H9 (cell line): Measurements from ENCODE around the gene AGXT. TPM values are rescaled to one million over a fixed set of nuclear protein-coding genes. Genes with fewer than 3 reads are reported as not detected.

Experiments
- DNase-seq: peaks from one replicate; pipeline ENCODE4 v3.0.0-alpha.2; 2017
- H2AFZ ChIP-seq: one replicate; pipeline ENCODE4 v1.6.1; 2013; ENCODE audit warnings: mild to moderate bottlenecking, low read length, control low read depth, moderate library complexity
- H2AK5ac ChIP-seq: 2 replicates; pipeline ENCODE4 v1.6.1; 2013; ENCODE audit warnings: low read length, control low read depth, mixed read lengths; ENCODE audit not compliant: insufficient read length
- H2BK120ac ChIP-seq: one replicate; pipeline ENCODE4 v1.6.1; 2013; ENCODE audit warnings: low read depth, mild to moderate bottlenecking, low read length, control low read depth, inconsistent platforms; ENCODE audit not compliant: poor library complexity, severe bottlenecking
- H2BK12ac ChIP-seq: 2 replicates; pipeline ENCODE4 v1.6.1; 2013; ENCODE audit warnings: low read length, control low read depth, mixed read lengths, low read depth; ENCODE audit not compliant: insufficient read length
- H2BK15ac ChIP-seq: 2 replicates; pipeline ENCODE4 v1.6.1; 2013; ENCODE audit warnings: low read depth, low read length, control low read depth
- H2BK20ac ChIP-seq: one replicate; pipeline ENCODE4 v1.6.1; 2013; ENCODE audit warnings: low read depth, mild to moderate bottlenecking, low read length, control low read depth, inconsistent platforms; ENCODE audit not compliant: poor library complexity, severe bottlenecking
- H2BK5ac ChIP-seq: 2 replicates; pipeline ENCODE4 v1.6.1; 2013; ENCODE audit warnings: low read length, control low read depth, mixed read lengths; ENCODE audit not compliant: insufficient read length
- H3K14ac ChIP-seq: 2 replicates; pipeline ENCODE4 v1.6.1; 2013; ENCODE audit warnings: low read length, control low read depth; ENCODE audit not compliant: insufficient read depth
- H3K18ac ChIP-seq: 2 replicates; pipeline ENCODE4 v1.6.1; 2013; ENCODE audit warnings: low read depth, mild to moderate bottlenecking, mixed read lengths, low read length, control low read depth; ENCODE audit not compliant: insufficient read length
- H3K23ac ChIP-seq: 2 replicates; pipeline ENCODE4 v1.6.1; 2013; ENCODE audit warnings: low read length, control low read depth, mixed read lengths, low read depth; ENCODE audit not compliant: insufficient read length
- H3K23me2 ChIP-seq: 2 replicates; pipeline ENCODE4 v1.6.1; 2013; ENCODE audit warnings: low read depth, mild to moderate bottlenecking, mixed read lengths, low read length, control low read depth; ENCODE audit not compliant: insufficient read length, poor library complexity, severe bottlenecking
- H3K27ac ChIP-seq: 2 replicates; pipeline ENCODE4 v1.5.1; 2013; ENCODE audit warnings: low read length, control low read depth, mixed read lengths, low read depth; ENCODE audit not compliant: insufficient read length
- H3K27me3 ChIP-seq: 2 replicates; pipeline ENCODE4 v1.6.1; 2013; ENCODE audit warnings: low read length, control low read depth, inconsistent platforms; ENCODE audit not compliant: insufficient read depth
- H3K4ac ChIP-seq: 2 replicates; pipeline ENCODE4 v1.6.1; 2013; ENCODE audit warnings: low read depth, mild to moderate bottlenecking, control low read depth, inconsistent platforms, low read length, moderate library complexity
- H3K4me1 ChIP-seq: 2 replicates; pipeline ENCODE4 v1.6.1; 2013; ENCODE audit warnings: low read length, control low read depth, inconsistent platforms; ENCODE audit not compliant: insufficient read depth
- H3K4me2 ChIP-seq: 2 replicates; pipeline ENCODE4 v1.6.1; 2013; ENCODE audit warnings: low read length, control low read depth, mixed read lengths; ENCODE audit not compliant: insufficient read length, insufficient read depth
- H3K56ac ChIP-seq: 2 replicates; pipeline ENCODE4 v1.6.1; 2013; ENCODE audit warnings: low read depth, mild to moderate bottlenecking, mixed read lengths, low read length, control low read depth; ENCODE audit not compliant: insufficient read length
- H3K79me1 ChIP-seq: 2 replicates; pipeline ENCODE4 v1.6.1; 2013; ENCODE audit warnings: low read depth, mild to moderate bottlenecking, moderate library complexity, low read length, control low read depth, inconsistent platforms; ENCODE audit not compliant: insufficient read depth, poor library complexity, severe bottlenecking
- H3K79me2 ChIP-seq: 2 replicates; pipeline ENCODE4 v1.6.1; 2013; ENCODE audit warnings: low read length, control low read depth, inconsistent platforms; ENCODE audit not compliant: insufficient read depth
- H3K9ac ChIP-seq: 2 replicates; pipeline ENCODE4 v1.6.1; 2013; ENCODE audit warnings: low read length, control low read depth, mixed read lengths; ENCODE audit not compliant: insufficient read length; ENCODE audit errors: extremely low read depth
- H3K9me3 ChIP-seq: one replicate; pipeline ENCODE4 v1.6.1; 2013; ENCODE audit warnings: low read depth, low read length, inconsistent platforms; ENCODE audit not compliant: control insufficient read depth
- H3T11ph ChIP-seq: one replicate; pipeline ENCODE4 v1.6.1; 2013; ENCODE audit warnings: mild to moderate bottlenecking, low read length, control low read depth, inconsistent platforms
- H4K20me1 ChIP-seq: one replicate; pipeline ENCODE4 v1.6.1; 2013; ENCODE audit not compliant: control insufficient read depth, insufficient read length, insufficient read depth
- H4K5ac ChIP-seq: 2 replicates; pipeline ENCODE4 v1.6.1; 2013; ENCODE audit warnings: low read depth, mild to moderate bottlenecking, mixed read lengths, low read length, control low read depth; ENCODE audit not compliant: insufficient read length
- H4K8ac ChIP-seq: replicated peaks from 2 replicates; pipeline ENCODE4 v1.6.1; 2013; ENCODE audit warnings: low read length, control low read depth, mixed read lengths, low read depth; ENCODE audit not compliant: insufficient read length
- H4K91ac ChIP-seq: 2 replicates; pipeline ENCODE4 v1.6.1; 2013; ENCODE audit warnings: low read depth, mild to moderate bottlenecking, moderate library complexity, mixed read lengths, low read length, control low read depth; ENCODE audit not compliant: insufficient read length
- H3K27ac Mint-ChIP-seq, 3 experiments: 2 replicates in 2 of 3; 3 replicates in 1 of 3; pipeline ENCODE4 v1.8.0; 2020 to 2021; ENCODE audit warnings: mixed read lengths in 3 of 3, mild to moderate bottlenecking in 1 of 3, moderate library complexity in 1 of 3
- H3K27me3 Mint-ChIP-seq: 2 replicates; pipeline ENCODE4 v1.8.0; 2021; ENCODE audit warnings: low read depth, mild to moderate bottlenecking, moderate library complexity, mixed read lengths
- H3K36me3 Mint-ChIP-seq, 3 experiments: 2 replicates in 2 of 3; 3 replicates in 1 of 3; pipeline ENCODE4 v1.8.0; 2020 to 2021; ENCODE audit warnings: low read depth in 3 of 3, mixed read lengths in 3 of 3; ENCODE audit not compliant: insufficient read depth in 1 of 3
- H3K4me1 Mint-ChIP-seq, 2 experiments: 2 replicates each; pipeline ENCODE4 v1.8.0; 2020; ENCODE audit warnings: mixed read lengths in 2 of 2
- H3K4me3 Mint-ChIP-seq, 2 experiments: 2 replicates in 1 of 2; 3 replicates in 1 of 2; pipeline ENCODE4 v1.8.0; 2020 to 2021; ENCODE audit warnings: mild to moderate bottlenecking in 2 of 2, mixed read lengths in 2 of 2, moderate library complexity in 1 of 2
- H3K9me3 Mint-ChIP-seq, 2 experiments: 2 replicates in 1 of 2; 3 replicates in 1 of 2; pipeline ENCODE4 v1.8.0; 2020; ENCODE audit warnings: mild to moderate bottlenecking in 2 of 2, mixed read lengths in 2 of 2, moderate library complexity in 1 of 2
- WGBS: extraction: QIAGEN DNeasy Blood & Tissue Kit; methylation state at CpG from one replicate; pipeline ENCODE4 v1.1.7; 2013; ENCODE audit warnings: missing lambda C conversion rate, low lambda C conversion rate, mixed read lengths; ENCODE audit not compliant: insufficient read length; ENCODE audit errors: extremely low coverage; 5-methylcytosine and 5-hydroxymethylcytosine counted together
- total RNA-seq: library from RNA; stranded (reverse); gene quantifications from 2 replicates; pipeline ENCODE4 v1.2.1, GENCODE V29; 2021
- TF ChIP-seq, protein P1 (sequence below): fragments of 200-600 bp; sonication (generic); conservative IDR thresholded peaks from 3 replicates; pipeline ENCODE4 v1.8.0; 2021; ENCODE audit warnings: antibody characterized with exemption, mild to moderate bottlenecking

Gene AGXT
- total RNA-seq, 1 experiment from 2014 or later = not detected

DNA sequence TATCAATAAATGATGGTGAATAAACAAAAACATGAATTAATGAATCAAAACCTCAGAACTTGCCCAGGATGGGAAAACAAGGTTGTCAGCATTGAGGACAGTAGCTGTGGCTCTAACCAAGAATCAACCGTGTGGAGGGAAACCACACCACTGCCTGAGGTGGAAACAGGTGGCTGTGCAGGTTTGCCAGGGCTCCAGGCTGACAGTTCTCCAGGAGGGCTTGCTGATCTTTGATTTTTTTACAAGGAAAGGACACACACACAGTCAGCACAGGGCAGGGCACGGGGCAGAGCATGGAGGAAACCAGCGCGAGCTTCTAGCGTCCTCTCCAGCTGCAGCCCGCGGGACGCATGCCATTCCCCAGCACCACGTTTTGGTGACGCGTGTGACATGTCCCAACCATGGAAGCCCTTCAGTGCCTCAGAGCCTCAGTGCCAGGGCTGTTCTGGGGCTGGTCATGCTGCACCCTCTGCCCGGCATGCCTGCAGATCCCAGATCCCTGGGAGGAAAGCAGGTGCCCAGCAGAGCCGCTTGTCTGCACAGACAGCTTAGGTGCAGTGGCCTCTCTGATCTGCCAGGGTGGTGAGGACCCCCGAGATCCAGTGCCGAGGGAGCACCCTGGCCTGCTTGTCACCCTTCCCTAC is 15.8 kb upstream of the AGXT start:
- Histone ChIP-seq H2AFZ (no peak overlapping the region), H2BK5ac (no peak overlapping the region), H3K27ac (no peak overlapping the region), H4K8ac (no peak overlapping the region), H2BK120ac (no peak overlapping the region), H4K91ac (no peak overlapping the region), H3K23me2 (no peaks in the 10 kb centered on the region), H4K20me1 (no peaks in the 10 kb centered on the region), H2BK15ac (no peak overlapping the region), H3K18ac (no peak overlapping the region), H3K4me1 (no peaks in the 10 kb centered on the region), H3K9me3 (no peaks in the 10 kb centered on the region), H2BK20ac (no peak overlapping the region), H3K56ac (no peak overlapping the region), H3T11ph (no peak overlapping the region), H4K5ac (no peak overlapping the region), H3K27me3 (no peaks in the 10 kb centered on the region), H3K4me2 (no peak overlapping the region), H3K4ac (no peak overlapping the region), H2AK5ac (no peak overlapping the region), H3K14ac (no peak overlapping the region), H3K23ac (no peak overlapping the region), H3K79me2 (no peaks in the 10 kb centered on the region), H2BK12ac (no peak overlapping the region), H3K9ac (no peak overlapping the region), H3K79me1 (no peaks in the 10 kb centered on the region)
- no peak for DNase-seq
- peaks cover 4 to 14% of the 10 kb centered on the region in 2 experiments for H3K4me1 Mint-ChIP-seq
- H3K36me3 Mint-ChIP-seq = no peaks in the 10 kb centered on the region; a peak in 2 of 7 replicates
- H3K27ac Mint-ChIP-seq = no peak overlapping the region
- TF ChIP-seq, protein P1, sequence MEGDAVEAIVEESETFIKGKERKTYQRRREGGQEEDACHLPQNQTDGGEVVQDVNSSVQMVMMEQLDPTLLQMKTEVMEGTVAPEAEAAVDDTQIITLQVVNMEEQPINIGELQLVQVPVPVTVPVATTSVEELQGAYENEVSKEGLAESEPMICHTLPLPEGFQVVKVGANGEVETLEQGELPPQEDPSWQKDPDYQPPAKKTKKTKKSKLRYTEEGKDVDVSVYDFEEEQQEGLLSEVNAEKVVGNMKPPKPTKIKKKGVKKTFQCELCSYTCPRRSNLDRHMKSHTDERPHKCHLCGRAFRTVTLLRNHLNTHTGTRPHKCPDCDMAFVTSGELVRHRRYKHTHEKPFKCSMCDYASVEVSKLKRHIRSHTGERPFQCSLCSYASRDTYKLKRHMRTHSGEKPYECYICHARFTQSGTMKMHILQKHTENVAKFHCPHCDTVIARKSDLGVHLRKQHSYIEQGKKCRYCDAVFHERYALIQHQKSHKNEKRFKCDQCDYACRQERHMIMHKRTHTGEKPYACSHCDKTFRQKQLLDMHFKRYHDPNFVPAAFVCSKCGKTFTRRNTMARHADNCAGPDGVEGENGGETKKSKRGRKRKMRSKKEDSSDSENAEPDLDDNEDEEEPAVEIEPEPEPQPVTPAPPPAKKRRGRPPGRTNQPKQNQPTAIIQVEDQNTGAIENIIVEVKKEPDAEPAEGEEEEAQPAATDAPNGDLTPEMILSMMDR = no peak
- no peaks in the 10 kb centered on the region; the same call in 1 of the 2 replicates for H3K27me3 Mint-ChIP-seq
- peaks cover 1 to 6% of the 10 kb centered on the region in 2 experiments; a peak in 4 of 5 replicates for H3K9me3 Mint-ChIP-seq
- no CpG with 5 or more reads among the region's 15 CpGs for WGBS
- no peak overlapping the region for H3K4me3 Mint-ChIP-seq
